T-helper 2 cell treated with Interferon-gamma antibody and Interleukin-4, amounts not matched to agents 5 μg/mL and 100 μg/mL, for 36 hours (primary cell): ENCODE data around the gene PSMB7.

Experiments
- DNase-seq: peaks from one replicate; pipeline ENCODE4 v3.0.0; 2021; ENCODE audit warnings: low spot score
- H3K27ac Mint-ChIP-seq: one replicate; pipeline ENCODE4 v1.8.0; 2021; ENCODE audit warnings: mild to moderate bottlenecking, mixed read lengths
- H3K27me3 Mint-ChIP-seq: one replicate; pipeline ENCODE4 v1.8.0; 2021; ENCODE audit warnings: low read depth, mixed read lengths
- H3K36me3 Mint-ChIP-seq: one replicate; pipeline ENCODE4 v1.8.0; 2021; ENCODE audit warnings: low read depth, mixed read lengths
- H3K4me1 Mint-ChIP-seq: one replicate; pipeline ENCODE4 v1.8.0; 2021; ENCODE audit warnings: low read depth, mixed read lengths
- H3K4me3 Mint-ChIP-seq: one replicate; pipeline ENCODE4 v1.8.0; 2022; ENCODE audit warnings: mild to moderate bottlenecking, moderate library complexity, mixed read lengths
- H3K9me3 Mint-ChIP-seq: one replicate; pipeline ENCODE4 v1.8.0; 2021; ENCODE audit warnings: mixed read lengths

The PSMB7 gene

GRCh38 chr9:124450931-124451661, 35.9 kb upstream of the PSMB7 start:
- Mint-ChIP-seq H3K4me1 (no peaks in the 10 kb centered on the region), H3K9me3 (no peaks in the 10 kb centered on the region), H3K27ac (no peak overlapping the region), H3K27me3 (peaks cover 28% of the 10 kb centered on the region), H3K4me3 (no peak overlapping the region), H3K36me3 (no peaks in the 10 kb centered on the region)
- DNase-seq = no peak

GRCh38 chr9:124450241-124450924, 35.1 kb upstream of the PSMB7 start, which contains the start of gene ADGRD2:
Gene ADGRD2 (plus strand): TSS chr9:124450451. CDS start chr9:124451667, 1,216 bp downstream.
- no peaks in the 10 kb centered on the region for H3K4me1 Mint-ChIP-seq
- H3K4me3 Mint-ChIP-seq = no peak within 1 kb of the TSS
- H3K27ac Mint-ChIP-seq = no peak within 1 kb of the TSS
- H3K9me3 Mint-ChIP-seq = no peaks in the 10 kb centered on the region
- no peak for DNase-seq
- peaks cover 28% of the 10 kb centered on the region for H3K27me3 Mint-ChIP-seq
- H3K36me3 Mint-ChIP-seq = no peaks in the 10 kb centered on the region

GRCh38 chr9:124449381-124450151, 34.3 kb upstream of the PSMB7 start:
- Mint-ChIP-seq H3K4me3 (no peak overlapping the region), H3K9me3 (no peaks in the 10 kb centered on the region), H3K4me1 (no peaks in the 10 kb centered on the region), H3K27me3 (peaks cover 28% of the 10 kb centered on the region), H3K27ac (no peak overlapping the region), H3K36me3 (no peaks in the 10 kb centered on the region)
- no peak for DNase-seq

GRCh38 chr9:124448019-124448418, 32.8 kb upstream of the PSMB7 start:
- H3K4me1 Mint-ChIP-seq = no peaks in the 10 kb centered on the region
- no peak for DNase-seq
- H3K9me3 Mint-ChIP-seq = no peaks in the 10 kb centered on the region
- H3K27ac Mint-ChIP-seq = no peak overlapping the region
- H3K36me3 Mint-ChIP-seq = no peaks in the 10 kb centered on the region
- H3K4me3 Mint-ChIP-seq = no peak overlapping the region
- peaks cover 28% of the 10 kb centered on the region for H3K27me3 Mint-ChIP-seq

GRCh38 chr9:124447297-124447661, 32.0 kb upstream of the PSMB7 start:
- no peak overlapping the region for H3K4me3 Mint-ChIP-seq
- no peak for DNase-seq

GRCh38 chr9:124444166-124444565, 28.9 kb upstream of the PSMB7 start:
- no peaks in the 10 kb centered on the region for H3K9me3 Mint-ChIP-seq
- H3K4me1 Mint-ChIP-seq = no peaks in the 10 kb centered on the region
- H3K4me3 Mint-ChIP-seq = no peak overlapping the region
- no peak for DNase-seq
- peaks cover 10% of the 10 kb centered on the region for H3K27me3 Mint-ChIP-seq
- no peaks in the 10 kb centered on the region for H3K36me3 Mint-ChIP-seq
- H3K27ac Mint-ChIP-seq = no peak overlapping the region

More at GRCh38 chr9:124447297-124447661, 32.0 kb upstream of the PSMB7 start:
- H3K36me3 Mint-ChIP-seq = no peaks in the 10 kb centered on the region
- H3K9me3 Mint-ChIP-seq = no peaks in the 10 kb centered on the region
- H3K4me1 Mint-ChIP-seq = no peaks in the 10 kb centered on the region
- no peak overlapping the region for H3K27ac Mint-ChIP-seq
- H3K27me3 Mint-ChIP-seq = peaks cover 27% of the 10 kb centered on the region

GRCh38 chr9:124443625-124444024, 28.4 kb upstream of the PSMB7 start:
- H3K36me3 Mint-ChIP-seq = no peaks in the 10 kb centered on the region
- no peak for DNase-seq
- no peaks in the 10 kb centered on the region for H3K4me1 Mint-ChIP-seq
- peaks cover 10% of the 10 kb centered on the region for H3K27me3 Mint-ChIP-seq
- H3K27ac Mint-ChIP-seq = no peak overlapping the region
- no peak overlapping the region for H3K4me3 Mint-ChIP-seq
- no peaks in the 10 kb centered on the region for H3K9me3 Mint-ChIP-seq

- H3K27me3 Mint-ChIP-seq = peaks cover 10% of the 10 kb centered on the region
- no peak overlapping the region for H3K4me3 Mint-ChIP-seq
Measured at GRCh38 chr9:124442826-124443225, 27.6 kb upstream of the PSMB7 start.

GRCh38 chr9:124442379-124442778, 27.1 kb upstream of the PSMB7 start:
- Mint-ChIP-seq H3K4me3 (no peak overlapping the region), H3K27ac (no peak overlapping the region), H3K4me1 (no peaks in the 10 kb centered on the region), H3K36me3 (no peaks in the 10 kb centered on the region), H3K9me3 (no peaks in the 10 kb centered on the region), H3K27me3 (peaks cover 10% of the 10 kb centered on the region)
- no peak for DNase-seq

More at GRCh38 chr9:124442826-124443225, 27.6 kb upstream of the PSMB7 start:
- DNase-seq = no peak
- Mint-ChIP-seq H3K27ac (no peak overlapping the region), H3K4me1 (no peaks in the 10 kb centered on the region), H3K36me3 (no peaks in the 10 kb centered on the region), H3K9me3 (no peaks in the 10 kb centered on the region)

- no peak for DNase-seq
- no peaks in the 10 kb centered on the region for H3K9me3 Mint-ChIP-seq
- peaks cover 10% of the 10 kb centered on the region for H3K27me3 Mint-ChIP-seq
- no peak overlapping the region for H3K4me3 Mint-ChIP-seq
- no peaks in the 10 kb centered on the region for H3K36me3 Mint-ChIP-seq
- no peaks in the 10 kb centered on the region for H3K4me1 Mint-ChIP-seq
- no peak overlapping the region for H3K27ac Mint-ChIP-seq
Measured at GRCh38 chr9:124441291-124441690, 26.0 kb upstream of the PSMB7 start.

- no peak for DNase-seq
- no peak overlapping the region for H3K27ac Mint-ChIP-seq
- H3K4me1 Mint-ChIP-seq = no peaks in the 10 kb centered on the region
- H3K36me3 Mint-ChIP-seq = no peaks in the 10 kb centered on the region
- peaks cover 10% of the 10 kb centered on the region for H3K27me3 Mint-ChIP-seq
- H3K4me3 Mint-ChIP-seq = no peak overlapping the region
- no peaks in the 10 kb centered on the region for H3K9me3 Mint-ChIP-seq
Measured at GRCh38 chr9:124440786-124441185, 25.5 kb upstream of the PSMB7 start.

GRCh38 chr9:124439686-124440243, 24.5 kb upstream of the PSMB7 start:
- DNase-seq = no peak
- no peaks in the 10 kb centered on the region for H3K36me3 Mint-ChIP-seq
- H3K9me3 Mint-ChIP-seq = no peaks in the 10 kb centered on the region
- no peak overlapping the region for H3K4me3 Mint-ChIP-seq
- H3K4me1 Mint-ChIP-seq = no peaks in the 10 kb centered on the region
- peaks cover 10% of the 10 kb centered on the region for H3K27me3 Mint-ChIP-seq
- H3K27ac Mint-ChIP-seq = no peak overlapping the region

GRCh38 chr9:124439086-124439485, 23.8 kb upstream of the PSMB7 start:
- Mint-ChIP-seq H3K36me3 (no peaks in the 10 kb centered on the region), H3K27ac (no peak overlapping the region), H3K9me3 (no peaks in the 10 kb centered on the region), H3K4me1 (no peaks in the 10 kb centered on the region), H3K4me3 (no peak overlapping the region), H3K27me3 (peaks cover 10% of the 10 kb centered on the region)
- DNase-seq = no peak

GRCh38 chr9:124438091-124438490, 22.8 kb upstream of the PSMB7 start:
- Mint-ChIP-seq H3K4me3 (no peak overlapping the region), H3K4me1 (no peaks in the 10 kb centered on the region), H3K27ac (no peak overlapping the region), H3K9me3 (no peaks in the 10 kb centered on the region), H3K27me3 (peaks cover 10% of the 10 kb centered on the region), H3K36me3 (no peaks in the 10 kb centered on the region)
- no peak for DNase-seq
